Measurements from ENCODE around the gene GOLGA6C.
"Not testable (repeated sequence)": the region's sequence is repeated elsewhere in the genome, so short reads cannot be mapped to it uniquely, and the experiment has no call there.

GOLGA6C gene

GRCh38 chr15:75258034-75258433 is at the start of gene GOLGA6C:
GOLGA6C (plus strand) TSS chr15:75258334; CDS start chr15:75258599, 265 bp downstream.
- not testable (repeated sequence) for DNase-seq

- DNase-seq = no peak
Observed at GRCh38 chr15:75208501-75209288, 49.4 kb upstream of the GOLGA6C start.

GRCh38 chr15:75209289-75209676 is 48.9 kb upstream of the GOLGA6C start:
- DNase-seq = no peak

GRCh38 chr15:75210811-75211230 is 47.3 kb upstream of the GOLGA6C start:
- DNase-seq = no peak

GRCh38 chr15:75211436-75212199 is 46.5 kb upstream of the GOLGA6C start:
- DNase-seq = no peak

- DNase-seq = no peak
Observed at GRCh38 chr15:75212200-75212858, 45.8 kb upstream of the GOLGA6C start.

GRCh38 chr15:75213212-75213767 is 44.8 kb upstream of the GOLGA6C start:
- DNase-seq = no peak

GRCh38 chr15:75213768-75214221 is 44.3 kb upstream of the GOLGA6C start:
- DNase-seq = no peak

- no peak for DNase-seq
Observed at GRCh38 chr15:75214293-75215096, 43.6 kb upstream of the GOLGA6C start.

GRCh38 chr15:75215107-75216004 is 42.8 kb upstream of the GOLGA6C start:
- DNase-seq = no peak

- no peak for DNase-seq
Observed at GRCh38 chr15:75217012-75217411, 41.1 kb upstream of the GOLGA6C start.

- not testable (repeated sequence) for DNase-seq
Observed at GRCh38 chr15:75217574-75217973, 40.6 kb upstream of the GOLGA6C start.

GRCh38 chr15:75219507-75219929 is 38.6 kb upstream of the GOLGA6C start:
- not testable (repeated sequence) for DNase-seq

- DNase-seq = no peak
Observed at GRCh38 chr15:75223688-75224087, 34.4 kb upstream of the GOLGA6C start.

GRCh38 chr15:75224281-75224680 is 33.9 kb upstream of the GOLGA6C start:
- no peak for DNase-seq

- not testable (repeated sequence) for DNase-seq
Observed at GRCh38 chr15:75225102-75225836, 32.9 kb upstream of the GOLGA6C start.

GRCh38 chr15:75225951-75226732 is 32.0 kb upstream of the GOLGA6C start:
- no peak for DNase-seq

- DNase-seq = not testable (repeated sequence)
Observed at GRCh38 chr15:75227112-75227511, 31.0 kb upstream of the GOLGA6C start.

GRCh38 chr15:75227663-75228280 is 30.4 kb upstream of the GOLGA6C start:
- DNase-seq = no peak

All from NCI-H774 (cell line).